K562 (cell line): ENCODE data around the gene AMN1. TPM values are rescaled to one million over a fixed set of nuclear protein-coding genes. Genes with fewer than 3 reads are reported as not detected.

Experiments used
- L3MBTL2 ChIP-seq: fragments of 450-650 bp; IDR thresholded peaks from 2 replicates; pipeline ENCODE4 v1.6.1; 2016; ENCODE audit warnings: mild to moderate bottlenecking, moderate library complexity
- LEF1 ChIP-seq: fragments of 450-650 bp; IDR thresholded peaks from 2 replicates; pipeline ENCODE4 v1.6.1; 2016; ENCODE audit warnings: mild to moderate bottlenecking
- MBD2 ChIP-seq: sonication (generic); IDR thresholded peaks from 2 replicates; pipeline ENCODE4 v1.6.1; 2016; ENCODE audit warnings: low read depth, borderline replicate concordance
- MCM3 ChIP-seq: fragments of 450-650 bp; IDR thresholded peaks from 2 replicates; pipeline ENCODE4 v1.6.1; 2016
- MTA3 ChIP-seq: fragments of 450-650 bp; formaldehyde crosslinking; IDR thresholded peaks from 2 replicates; pipeline ENCODE4 v1.6.1; 2017; ENCODE audit warnings: mild to moderate bottlenecking, borderline replicate concordance
- SMARCC2 ChIP-seq: fragments of 450-650 bp; IDR thresholded peaks from 2 replicates; pipeline ENCODE4 v1.6.1; 2017; ENCODE audit warnings: antibody characterized with exemption, moderate library complexity, mild to moderate bottlenecking, low read depth
- SRSF1 ChIP-seq: fragments of 200-400 bp; formaldehyde crosslinking; IDR thresholded peaks from 2 replicates; pipeline ENCODE4 v1.6.1; 2017; ENCODE audit warnings: mild to moderate bottlenecking, low read depth, low read length, moderate library complexity
- TEAD1 ChIP-seq, 2 experiments: fragments of 450-650 bp in 1 of 2; sonication (generic) in 1 of 2; formaldehyde crosslinking; IDR thresholded peaks; 2 replicates each; pipeline versions ENCODE4 v1.4.0 to v1.8.0; 2020 to 2022; ENCODE audit warnings: mild to moderate bottlenecking in 2 of 2, missing genetic modification reagents in 1 of 2
- YBX1 ChIP-seq: fragments of 450-650 bp; IDR thresholded peaks from 2 replicates; pipeline ENCODE4 v1.7.1; 2016; ENCODE audit warnings: mild to moderate bottlenecking
- ZFX ChIP-seq: sonication (generic); formaldehyde crosslinking; IDR thresholded peaks from 2 replicates; pipeline ENCODE4 v1.8.0; 2022; ENCODE audit warnings: mild to moderate bottlenecking, missing genetic modification reagents, moderate library complexity
- ZNF274 ChIP-seq: IDR thresholded peaks from 2 replicates; pipeline ENCODE4 v1.6.1; 2011; ENCODE audit warnings: low read depth, mild to moderate bottlenecking, low read length, moderate library complexity, borderline replicate concordance
- polyA plus RNA-seq, 8 experiments: library from polyadenylated mRNA; depleted of rRNA in 4 of 8; stranded (reverse) in 5 of 8; unstranded in 3 of 8; fragments of >200 nt; fragmentation: Nextera tagmentation in 2 of 8; fragmentation: Illumina TruSeq in 1 of 8; extraction: Ambion mirVana in 2 of 8; extraction: Trizol in 1 of 8; gene quantifications; 2 replicates each; pipeline versions ENCODE4 v1.2.1 to v1.2.3, GENCODE V29; 2011 to 2014; ENCODE audit warnings: inconsistent platforms in 1 of 8, missing spikeins in 1 of 8
- total RNA-seq, 7 experiments: library from RNA; depleted of rRNA in 6 of 7; stranded (reverse); fragments of >200 nt in 6 of 7; fragmentation: Illumina TruSeq in 2 of 7; extraction: Trizol in 2 of 7; gene quantifications; 2 replicates each; pipeline versions ENCODE4 v1.2.1 to v1.2.3, GENCODE V29; 2011 to 2021; ENCODE audit warnings: low replicate concordance in 1 of 7
- TF ChIP-seq, protein P1 (sequence below): fragments of 450-650 bp; IDR thresholded peaks from 2 replicates; pipeline ENCODE4 v1.6.1; 2018; ENCODE audit not compliant: partially characterized antibody
- TF ChIP-seq, protein P2 (sequence below): fragments of 450-650 bp; IDR thresholded peaks from 2 replicates; pipeline ENCODE4 v1.6.1; 2016; ENCODE audit warnings: mild to moderate bottlenecking, moderate library complexity

Gene AMN1
- total and polyA plus RNA-seq, 9 of the 15 experiments (the other 6 are each of a cell fraction or from before 2014, with no cell fraction given), result 5.2 to 27.6 (median 13.0) TPM

DNA sequence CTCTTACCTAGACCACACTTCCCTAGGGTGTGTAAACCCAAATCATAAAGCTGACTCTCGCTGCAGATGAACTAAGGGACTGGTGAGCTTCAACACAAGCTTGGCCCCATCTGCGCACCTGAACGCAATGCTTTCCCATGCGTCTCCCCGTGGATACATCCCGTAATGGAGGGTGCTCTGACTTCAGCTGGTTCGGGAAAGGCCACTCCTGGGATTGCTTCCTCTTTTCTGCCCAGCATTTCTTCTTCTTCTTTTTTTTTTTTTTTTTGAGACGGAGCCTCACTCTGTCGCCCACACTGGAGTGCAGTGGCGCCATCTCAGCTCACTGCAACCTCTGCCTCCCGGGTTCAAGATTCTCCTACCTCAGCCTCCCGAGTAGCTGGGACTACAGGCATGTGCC lies 97.0 kb downstream of the AMN1 start (continued):
- TF ChIP-seq, protein P1, sequence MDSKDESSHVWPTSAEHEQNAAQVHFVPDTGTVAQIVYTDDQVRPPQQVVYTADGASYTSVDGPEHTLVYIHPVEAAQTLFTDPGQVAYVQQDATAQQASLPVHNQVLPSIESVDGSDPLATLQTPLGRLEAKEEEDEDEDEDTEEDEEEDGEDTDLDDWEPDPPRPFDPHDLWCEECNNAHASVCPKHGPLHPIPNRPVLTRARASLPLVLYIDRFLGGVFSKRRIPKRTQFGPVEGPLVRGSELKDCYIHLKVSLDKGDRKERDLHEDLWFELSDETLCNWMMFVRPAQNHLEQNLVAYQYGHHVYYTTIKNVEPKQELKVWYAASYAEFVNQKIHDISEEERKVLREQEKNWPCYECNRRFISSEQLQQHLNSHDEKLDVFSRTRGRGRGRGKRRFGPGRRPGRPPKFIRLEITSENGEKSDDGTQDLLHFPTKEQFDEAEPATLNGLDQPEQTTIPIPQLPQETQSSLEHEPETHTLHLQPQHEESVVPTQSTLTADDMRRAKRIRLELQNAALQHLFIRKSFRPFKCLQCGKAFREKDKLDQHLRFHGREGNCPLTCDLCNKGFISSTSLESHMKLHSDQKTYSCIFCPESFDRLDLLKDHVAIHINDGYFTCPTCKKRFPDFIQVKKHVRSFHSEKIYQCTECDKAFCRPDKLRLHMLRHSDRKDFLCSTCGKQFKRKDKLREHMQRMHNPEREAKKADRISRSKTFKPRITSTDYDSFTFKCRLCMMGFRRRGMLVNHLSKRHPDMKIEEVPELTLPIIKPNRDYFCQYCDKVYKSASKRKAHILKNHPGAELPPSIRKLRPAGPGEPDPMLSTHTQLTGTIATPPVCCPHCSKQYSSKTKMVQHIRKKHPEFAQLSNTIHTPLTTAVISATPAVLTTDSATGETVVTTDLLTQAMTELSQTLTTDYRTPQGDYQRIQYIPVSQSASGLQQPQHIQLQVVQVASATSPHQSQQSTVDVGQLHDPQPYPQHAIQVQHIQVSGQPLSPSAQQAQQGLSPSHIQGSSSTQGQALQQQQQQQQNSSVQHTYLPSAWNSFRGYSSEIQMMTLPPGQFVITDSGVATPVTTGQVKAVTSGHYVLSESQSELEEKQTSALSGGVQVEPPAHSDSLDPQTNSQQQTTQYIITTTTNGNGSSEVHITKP, result no peak
- no peak for TF ChIP-seq SMARCC2
- no peak for TF ChIP-seq ZFX (CRISPR knock-in tag)
- no peak for TF ChIP-seq LEF1
- no peak for TF ChIP-seq YBX1
- no peak for TF ChIP-seq MTA3
- TF ChIP-seq MCM3, result no peak
- no peak for TF ChIP-seq TEAD1 (CRISPR knock-in tag; IDR thresholded peaks at IDR 0.05)
- TF ChIP-seq SRSF1, result no peak
- no peak for TF ChIP-seq L3MBTL2
- TF ChIP-seq, protein P2, sequence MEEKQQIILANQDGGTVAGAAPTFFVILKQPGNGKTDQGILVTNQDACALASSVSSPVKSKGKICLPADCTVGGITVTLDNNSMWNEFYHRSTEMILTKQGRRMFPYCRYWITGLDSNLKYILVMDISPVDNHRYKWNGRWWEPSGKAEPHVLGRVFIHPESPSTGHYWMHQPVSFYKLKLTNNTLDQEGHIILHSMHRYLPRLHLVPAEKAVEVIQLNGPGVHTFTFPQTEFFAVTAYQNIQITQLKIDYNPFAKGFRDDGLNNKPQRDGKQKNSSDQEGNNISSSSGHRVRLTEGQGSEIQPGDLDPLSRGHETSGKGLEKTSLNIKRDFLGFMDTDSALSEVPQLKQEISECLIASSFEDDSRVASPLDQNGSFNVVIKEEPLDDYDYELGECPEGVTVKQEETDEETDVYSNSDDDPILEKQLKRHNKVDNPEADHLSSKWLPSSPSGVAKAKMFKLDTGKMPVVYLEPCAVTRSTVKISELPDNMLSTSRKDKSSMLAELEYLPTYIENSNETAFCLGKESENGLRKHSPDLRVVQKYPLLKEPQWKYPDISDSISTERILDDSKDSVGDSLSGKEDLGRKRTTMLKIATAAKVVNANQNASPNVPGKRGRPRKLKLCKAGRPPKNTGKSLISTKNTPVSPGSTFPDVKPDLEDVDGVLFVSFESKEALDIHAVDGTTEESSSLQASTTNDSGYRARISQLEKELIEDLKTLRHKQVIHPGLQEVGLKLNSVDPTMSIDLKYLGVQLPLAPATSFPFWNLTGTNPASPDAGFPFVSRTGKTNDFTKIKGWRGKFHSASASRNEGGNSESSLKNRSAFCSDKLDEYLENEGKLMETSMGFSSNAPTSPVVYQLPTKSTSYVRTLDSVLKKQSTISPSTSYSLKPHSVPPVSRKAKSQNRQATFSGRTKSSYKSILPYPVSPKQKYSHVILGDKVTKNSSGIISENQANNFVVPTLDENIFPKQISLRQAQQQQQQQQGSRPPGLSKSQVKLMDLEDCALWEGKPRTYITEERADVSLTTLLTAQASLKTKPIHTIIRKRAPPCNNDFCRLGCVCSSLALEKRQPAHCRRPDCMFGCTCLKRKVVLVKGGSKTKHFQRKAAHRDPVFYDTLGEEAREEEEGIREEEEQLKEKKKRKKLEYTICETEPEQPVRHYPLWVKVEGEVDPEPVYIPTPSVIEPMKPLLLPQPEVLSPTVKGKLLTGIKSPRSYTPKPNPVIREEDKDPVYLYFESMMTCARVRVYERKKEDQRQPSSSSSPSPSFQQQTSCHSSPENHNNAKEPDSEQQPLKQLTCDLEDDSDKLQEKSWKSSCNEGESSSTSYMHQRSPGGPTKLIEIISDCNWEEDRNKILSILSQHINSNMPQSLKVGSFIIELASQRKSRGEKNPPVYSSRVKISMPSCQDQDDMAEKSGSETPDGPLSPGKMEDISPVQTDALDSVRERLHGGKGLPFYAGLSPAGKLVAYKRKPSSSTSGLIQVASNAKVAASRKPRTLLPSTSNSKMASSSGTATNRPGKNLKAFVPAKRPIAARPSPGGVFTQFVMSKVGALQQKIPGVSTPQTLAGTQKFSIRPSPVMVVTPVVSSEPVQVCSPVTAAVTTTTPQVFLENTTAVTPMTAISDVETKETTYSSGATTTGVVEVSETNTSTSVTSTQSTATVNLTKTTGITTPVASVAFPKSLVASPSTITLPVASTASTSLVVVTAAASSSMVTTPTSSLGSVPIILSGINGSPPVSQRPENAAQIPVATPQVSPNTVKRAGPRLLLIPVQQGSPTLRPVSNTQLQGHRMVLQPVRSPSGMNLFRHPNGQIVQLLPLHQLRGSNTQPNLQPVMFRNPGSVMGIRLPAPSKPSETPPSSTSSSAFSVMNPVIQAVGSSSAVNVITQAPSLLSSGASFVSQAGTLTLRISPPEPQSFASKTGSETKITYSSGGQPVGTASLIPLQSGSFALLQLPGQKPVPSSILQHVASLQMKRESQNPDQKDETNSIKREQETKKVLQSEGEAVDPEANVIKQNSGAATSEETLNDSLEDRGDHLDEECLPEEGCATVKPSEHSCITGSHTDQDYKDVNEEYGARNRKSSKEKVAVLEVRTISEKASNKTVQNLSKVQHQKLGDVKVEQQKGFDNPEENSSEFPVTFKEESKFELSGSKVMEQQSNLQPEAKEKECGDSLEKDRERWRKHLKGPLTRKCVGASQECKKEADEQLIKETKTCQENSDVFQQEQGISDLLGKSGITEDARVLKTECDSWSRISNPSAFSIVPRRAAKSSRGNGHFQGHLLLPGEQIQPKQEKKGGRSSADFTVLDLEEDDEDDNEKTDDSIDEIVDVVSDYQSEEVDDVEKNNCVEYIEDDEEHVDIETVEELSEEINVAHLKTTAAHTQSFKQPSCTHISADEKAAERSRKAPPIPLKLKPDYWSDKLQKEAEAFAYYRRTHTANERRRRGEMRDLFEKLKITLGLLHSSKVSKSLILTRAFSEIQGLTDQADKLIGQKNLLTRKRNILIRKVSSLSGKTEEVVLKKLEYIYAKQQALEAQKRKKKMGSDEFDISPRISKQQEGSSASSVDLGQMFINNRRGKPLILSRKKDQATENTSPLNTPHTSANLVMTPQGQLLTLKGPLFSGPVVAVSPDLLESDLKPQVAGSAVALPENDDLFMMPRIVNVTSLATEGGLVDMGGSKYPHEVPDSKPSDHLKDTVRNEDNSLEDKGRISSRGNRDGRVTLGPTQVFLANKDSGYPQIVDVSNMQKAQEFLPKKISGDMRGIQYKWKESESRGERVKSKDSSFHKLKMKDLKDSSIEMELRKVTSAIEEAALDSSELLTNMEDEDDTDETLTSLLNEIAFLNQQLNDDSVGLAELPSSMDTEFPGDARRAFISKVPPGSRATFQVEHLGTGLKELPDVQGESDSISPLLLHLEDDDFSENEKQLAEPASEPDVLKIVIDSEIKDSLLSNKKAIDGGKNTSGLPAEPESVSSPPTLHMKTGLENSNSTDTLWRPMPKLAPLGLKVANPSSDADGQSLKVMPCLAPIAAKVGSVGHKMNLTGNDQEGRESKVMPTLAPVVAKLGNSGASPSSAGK, result no peak
- no peak for TF ChIP-seq ZNF274
- TF ChIP-seq MBD2, result no peak
